SK-N-SH treated with all-trans-retinoic acid at 6 μM for 48 hours (cell line): ENCODE results near the gene KIF6.

Source experiments
- CSRNP3 ChIP-seq: fragments of 250-450 bp; sonication (Bioruptor Pico); IDR thresholded peaks from 2 replicates; pipeline ENCODE4 v1.5.1; 2021; ENCODE audit warnings: mild to moderate bottlenecking, moderate library complexity
- ISL1 ChIP-seq: fragments of 250-450 bp; sonication (Bioruptor Pico); IDR thresholded peaks from 2 replicates; pipeline ENCODE4 v2.1.2; 2022; ENCODE audit warnings: mild to moderate bottlenecking, moderate library complexity
- OSR1 ChIP-seq: fragments of 250-450 bp; sonication (Bioruptor Pico); IDR thresholded peaks from 2 replicates; pipeline ENCODE4 v1.8.0; 2022; ENCODE audit warnings: moderate library complexity, mild to moderate bottlenecking, inconsistent platforms
- PATZ1 ChIP-seq: fragments of 250-450 bp; sonication (Bioruptor Pico); IDR thresholded peaks from 2 replicates; pipeline ENCODE4 v1.8.0; 2020; ENCODE audit warnings: mild to moderate bottlenecking, moderate library complexity, borderline replicate concordance
- POU6F1 ChIP-seq: fragments of 250-450 bp; sonication (Bioruptor Pico); IDR thresholded peaks from 2 replicates; pipeline ENCODE4 v1.8.0; 2021; ENCODE audit warnings: low read depth, mild to moderate bottlenecking, moderate library complexity, borderline replicate concordance
- RARB ChIP-seq: fragments of 250-450 bp; sonication (Bioruptor Pico); IDR thresholded peaks from 2 replicates; pipeline ENCODE4 v1.8.0; 2021; ENCODE audit warnings: mild to moderate bottlenecking, moderate library complexity
- TSHZ2 ChIP-seq: fragments of 250-450 bp; sonication (Bioruptor Pico); IDR thresholded peaks from 2 replicates; pipeline ENCODE4 v1.5.0; 2020; ENCODE audit warnings: mild to moderate bottlenecking, moderate library complexity
- ZFP30 ChIP-seq: fragments of 450-650 bp; formaldehyde crosslinking; IDR thresholded peaks from 2 replicates; pipeline ENCODE4 v1.5.0; 2022; ENCODE audit warnings: mild to moderate bottlenecking, moderate library complexity

- TF ChIP-seq TSHZ2 (CRISPR knock-in tag), result no peak
- no peak for TF ChIP-seq CSRNP3 (CRISPR knock-in tag)
- no peak for TF ChIP-seq PATZ1
- no peak for TF ChIP-seq ZFP30
- no peak for TF ChIP-seq RARB
- no peak for TF ChIP-seq OSR1 (CRISPR knock-in tag)
- TF ChIP-seq ISL1 (CRISPR knock-in tag), result no peak
- no peak for TF ChIP-seq POU6F1 (CRISPR knock-in tag)
Measured at GRCh38 chr6:39440039-39440426, 285.2 kb downstream of the KIF6 start.
